Measurements from ENCODE around the gene HOXB4.

DNA sequence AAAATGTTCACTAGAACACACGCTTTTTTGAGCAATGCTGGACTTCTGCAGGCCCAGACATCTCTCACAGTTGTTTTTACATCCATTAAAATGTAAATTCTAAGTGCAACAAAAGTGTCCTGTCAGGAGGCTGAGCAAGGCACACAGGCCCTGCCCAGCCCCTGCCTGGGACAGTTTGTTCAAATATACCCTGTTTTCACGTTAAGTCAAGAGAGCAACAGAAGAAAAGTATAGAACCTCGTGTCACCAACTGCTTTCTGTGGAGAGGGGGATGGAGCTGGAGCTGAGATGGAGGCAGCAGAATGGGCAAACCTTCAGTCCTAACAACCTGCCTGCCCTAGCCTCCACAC lies 28.9 kb downstream of the HOXB4 start:
- TF ChIP-seq, protein P1, sequence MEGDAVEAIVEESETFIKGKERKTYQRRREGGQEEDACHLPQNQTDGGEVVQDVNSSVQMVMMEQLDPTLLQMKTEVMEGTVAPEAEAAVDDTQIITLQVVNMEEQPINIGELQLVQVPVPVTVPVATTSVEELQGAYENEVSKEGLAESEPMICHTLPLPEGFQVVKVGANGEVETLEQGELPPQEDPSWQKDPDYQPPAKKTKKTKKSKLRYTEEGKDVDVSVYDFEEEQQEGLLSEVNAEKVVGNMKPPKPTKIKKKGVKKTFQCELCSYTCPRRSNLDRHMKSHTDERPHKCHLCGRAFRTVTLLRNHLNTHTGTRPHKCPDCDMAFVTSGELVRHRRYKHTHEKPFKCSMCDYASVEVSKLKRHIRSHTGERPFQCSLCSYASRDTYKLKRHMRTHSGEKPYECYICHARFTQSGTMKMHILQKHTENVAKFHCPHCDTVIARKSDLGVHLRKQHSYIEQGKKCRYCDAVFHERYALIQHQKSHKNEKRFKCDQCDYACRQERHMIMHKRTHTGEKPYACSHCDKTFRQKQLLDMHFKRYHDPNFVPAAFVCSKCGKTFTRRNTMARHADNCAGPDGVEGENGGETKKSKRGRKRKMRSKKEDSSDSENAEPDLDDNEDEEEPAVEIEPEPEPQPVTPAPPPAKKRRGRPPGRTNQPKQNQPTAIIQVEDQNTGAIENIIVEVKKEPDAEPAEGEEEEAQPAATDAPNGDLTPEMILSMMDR (IDR thresholded peaks at IDR 0.05; ENCODE audit: low read length), result no peak
- no peak for TF ChIP-seq EZH2phosphoT487 (IDR thresholded peaks at IDR 0.05; ENCODE audit: low read length)

Data from MM.1S (cell line).